Choroid plexus epithelial cell (primary cell): ENCODE measurements around the gene POLA1.

Source experiments
- DNase-seq: peaks from one replicate; pipeline ENCODE4 v3.0.0-alpha.2; 2010; ENCODE audit warnings: low read depth
- H3K4me3 ChIP-seq: 2 replicates; pipeline ENCODE4 v1.5.1; 2011; ENCODE audit warnings: low read depth, mild to moderate bottlenecking, control low read depth, low read length, moderate library complexity
- CTCF ChIP-seq: conservative IDR thresholded peaks from 2 replicates; pipeline ENCODE4 v1.5.1; 2011; ENCODE audit warnings: low read depth, mild to moderate bottlenecking, control low read depth, inconsistent platforms, low read length, moderate library complexity

Gene POLA1

GRCh38 chrX:24767557-24767956 lies 73.8 kb downstream of the POLA1 start:
- DNase-seq: no peak
- H3K4me3 ChIP-seq: no peak overlapping the region
- TF ChIP-seq CTCF: no peak

- H3K4me3 ChIP-seq: no peak overlapping the region
- no peak for DNase-seq
- no peak for TF ChIP-seq CTCF
Observed at GRCh38 chrX:24768556-24768955, 74.8 kb downstream of the POLA1 start.

- H3K4me3 ChIP-seq: no peak overlapping the region
- no peak for TF ChIP-seq CTCF
- DNase-seq: no peak
Observed at GRCh38 chrX:24774650-24775049, 80.9 kb downstream of the POLA1 start.

GRCh38 chrX:24775891-24776290 lies 82.2 kb downstream of the POLA1 start:
- no peak for TF ChIP-seq CTCF
- no peak for DNase-seq
- H3K4me3 ChIP-seq: no peak overlapping the region

- DNase-seq: no peak
- H3K4me3 ChIP-seq: no peak overlapping the region
- no peak for TF ChIP-seq CTCF
Observed at GRCh38 chrX:24777660-24778059, 83.9 kb downstream of the POLA1 start.

- no peak overlapping the region for H3K4me3 ChIP-seq
- no peak for DNase-seq
- no peak for TF ChIP-seq CTCF
Observed at GRCh38 chrX:24782011-24782410, 88.3 kb downstream of the POLA1 start.

GRCh38 chrX:24789047-24789446 lies 95.3 kb downstream of the POLA1 start:
- no peak for TF ChIP-seq CTCF
- no peak for DNase-seq
- H3K4me3 ChIP-seq: no peak overlapping the region
